ENCODE results near the gene DNAJC30.

- TF ChIP-seq CTCF (IDR thresholded peaks at IDR 0.05; ENCODE audit: low read depth, low read length, poor library complexity, severe bottlenecking) (no peak), EZH2phosphoT487 (IDR thresholded peaks at IDR 0.05; ENCODE audit: borderline replicate concordance, low read length) (no peak)
Observed at GRCh38 chr7:73631558-73631957, 51.7 kb downstream of the DNAJC30 start.

All from DOHH2 (cell line).